Upper lobe of right lung (tissue), 1 donor: ENCODE measurements around the gene WBP2. TPM values are rescaled to one million over a fixed set of nuclear protein-coding genes. Genes with fewer than 3 reads are reported as not detected.

Source experiments
- ATAC-seq: fragments of 200-7000 bp; cut with Tn5 transposase; one replicate; pipeline ENCODE4 v1.9.1; 2020; ENCODE audit warnings: mild to moderate bottlenecking, moderate library complexity
- DNase-seq: peaks from one replicate; pipeline ENCODE4 v3.0.0-alpha.2; 2020
- H3K27ac ChIP-seq: fragments of 200-600 bp; one replicate; pipeline ENCODE4 v1.8.0; 2022
- H3K27me3 ChIP-seq: fragments of 200-600 bp; one replicate; pipeline ENCODE4 v1.8.0; 2022; ENCODE audit warnings: mild to moderate bottlenecking
- H3K36me3 ChIP-seq: fragments of 200-600 bp; one replicate; pipeline ENCODE4 v1.8.0; 2022
- H3K4me1 ChIP-seq: fragments of 200-600 bp; one replicate; pipeline ENCODE4 v1.8.0; 2022
- H3K4me3 ChIP-seq: fragments of 200-600 bp; one replicate; pipeline ENCODE4 v1.8.0; 2022; ENCODE audit warnings: mild to moderate bottlenecking
- H3K9me3 ChIP-seq: fragments of 200-600 bp; one replicate; pipeline ENCODE4 v1.8.0; 2022
- intact Hi-C: fragments of 100-400 bp; cut with DNase I; formaldehyde crosslinking; loops from one replicate; pipeline ENCODE4 v1.11.0; 2022
- total RNA-seq: library from RNA; stranded (reverse); fragmentation: NEBNext Ultra II Directional; extraction: Animal tissue kit (Norgen Biotek cat#: 25700); gene quantifications from one replicate; pipeline ENCODE4 v1.2.1, GENCODE V29; 2021
- TF ChIP-seq, protein P1 (sequence below): fragments of 200-600 bp; IDR thresholded peaks from one replicate; pipeline ENCODE4 v1.8.0; 2022; ENCODE audit warnings: antibody characterized with exemption
- donor health status: DM: no; HTN: yes; CAD: no; lungs with severe emphysema.

Gene WBP2
- total RNA-seq, 1 donor from 2014 or later = 156 TPM

DNA sequence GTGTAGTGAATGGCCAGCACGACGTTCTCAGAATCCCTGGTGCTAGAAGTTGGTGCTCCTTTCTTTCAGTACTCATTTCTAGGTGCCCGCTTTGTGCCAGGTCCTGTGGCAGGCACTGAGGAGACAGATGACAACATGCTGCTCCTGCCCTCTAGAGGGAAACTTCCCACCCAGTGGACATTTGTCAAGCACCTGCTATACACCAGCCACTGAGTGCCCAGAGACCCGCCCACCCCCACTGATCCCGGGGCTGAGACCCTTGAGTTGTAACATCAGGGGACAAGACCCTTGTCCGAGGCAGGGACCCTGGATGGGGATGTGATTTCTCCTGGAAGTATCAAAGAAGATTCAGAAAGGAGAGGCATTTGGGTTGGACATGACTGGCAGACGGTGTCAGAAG, 36.0 kb downstream of the WBP2 start:
- intact Hi-C loops = no loop called here
- H3K9me3 ChIP-seq = no peaks in the 10 kb centered on the region
- TF ChIP-seq, protein P1, sequence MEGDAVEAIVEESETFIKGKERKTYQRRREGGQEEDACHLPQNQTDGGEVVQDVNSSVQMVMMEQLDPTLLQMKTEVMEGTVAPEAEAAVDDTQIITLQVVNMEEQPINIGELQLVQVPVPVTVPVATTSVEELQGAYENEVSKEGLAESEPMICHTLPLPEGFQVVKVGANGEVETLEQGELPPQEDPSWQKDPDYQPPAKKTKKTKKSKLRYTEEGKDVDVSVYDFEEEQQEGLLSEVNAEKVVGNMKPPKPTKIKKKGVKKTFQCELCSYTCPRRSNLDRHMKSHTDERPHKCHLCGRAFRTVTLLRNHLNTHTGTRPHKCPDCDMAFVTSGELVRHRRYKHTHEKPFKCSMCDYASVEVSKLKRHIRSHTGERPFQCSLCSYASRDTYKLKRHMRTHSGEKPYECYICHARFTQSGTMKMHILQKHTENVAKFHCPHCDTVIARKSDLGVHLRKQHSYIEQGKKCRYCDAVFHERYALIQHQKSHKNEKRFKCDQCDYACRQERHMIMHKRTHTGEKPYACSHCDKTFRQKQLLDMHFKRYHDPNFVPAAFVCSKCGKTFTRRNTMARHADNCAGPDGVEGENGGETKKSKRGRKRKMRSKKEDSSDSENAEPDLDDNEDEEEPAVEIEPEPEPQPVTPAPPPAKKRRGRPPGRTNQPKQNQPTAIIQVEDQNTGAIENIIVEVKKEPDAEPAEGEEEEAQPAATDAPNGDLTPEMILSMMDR = no peak
- H3K4me3 ChIP-seq = no peak overlapping the region
- no peaks in the 10 kb centered on the region for H3K4me1 ChIP-seq
- DNase-seq (no peak), ATAC-seq (no peak)
- H3K36me3 ChIP-seq = peaks cover 92% of the 10 kb centered on the region
- no peak overlapping the region for H3K27ac ChIP-seq
- H3K27me3 ChIP-seq = no peaks in the 10 kb centered on the region

DNA sequence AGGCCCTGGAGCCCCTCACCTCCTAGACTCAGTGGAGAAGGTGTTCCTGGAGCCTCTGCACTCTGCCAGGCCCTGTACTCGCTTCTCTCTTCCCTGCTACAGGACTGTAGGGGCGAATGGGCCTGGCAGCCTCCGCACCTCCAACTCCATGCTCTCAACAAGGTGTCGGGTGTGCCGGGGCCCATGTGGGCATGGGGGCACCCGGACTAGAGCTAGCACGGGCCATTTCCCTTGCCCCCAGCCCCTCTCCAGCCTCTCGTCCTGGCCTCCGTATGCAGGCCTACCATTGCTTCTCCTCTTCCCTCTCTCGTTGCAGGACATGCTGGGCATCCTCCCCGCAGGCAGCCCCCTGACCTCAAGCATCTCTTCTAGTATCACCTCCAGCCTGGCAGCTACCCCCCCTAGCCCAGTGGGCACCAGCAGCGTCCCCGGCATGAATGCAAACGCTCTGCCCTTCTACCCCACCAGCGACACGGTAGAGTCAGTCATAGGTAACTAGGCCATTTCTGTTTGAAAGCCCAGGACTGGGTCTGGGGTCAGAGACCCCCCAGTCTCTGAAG, 36.7 kb downstream of the WBP2 start:
- H3K36me3 ChIP-seq = peaks cover 91% of the 10 kb centered on the region
- no peak overlapping the region for H3K4me3 ChIP-seq
- no peak for DNase-seq
- H3K27me3 ChIP-seq = no peaks in the 10 kb centered on the region
- H3K27ac ChIP-seq = no peak overlapping the region
- no peaks in the 10 kb centered on the region for H3K4me1 ChIP-seq
- intact Hi-C loops = no loop called here
- no peaks in the 10 kb centered on the region for H3K9me3 ChIP-seq
- no peak for ATAC-seq
- TF ChIP-seq, protein P1 = no peak

DNA sequence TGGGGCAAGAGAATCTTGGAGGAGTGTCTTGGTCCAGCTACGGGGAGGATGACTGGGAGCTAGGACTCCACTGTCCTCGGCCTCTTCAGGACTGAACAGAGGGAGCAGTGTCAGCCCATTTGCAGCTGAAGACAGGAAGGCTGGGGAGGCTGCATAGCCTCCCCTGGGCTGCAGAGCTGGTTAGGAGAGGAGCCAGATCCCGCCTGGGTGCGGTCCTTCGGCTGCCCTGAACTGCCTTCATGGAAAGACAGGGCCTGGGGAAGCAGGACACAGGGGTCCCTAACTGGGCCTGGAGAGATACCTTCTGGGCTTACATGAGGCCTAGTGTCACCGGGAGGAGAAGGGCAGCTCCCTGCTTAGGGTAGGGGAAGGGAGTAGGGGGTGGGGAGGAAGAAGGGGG, 37.6 kb downstream of the WBP2 start:
- no peak overlapping the region for H3K27ac ChIP-seq
- intact Hi-C loops = no loop called here
- DNase-seq (no peak), ATAC-seq (no peak)
- no peaks in the 10 kb centered on the region for H3K27me3 ChIP-seq
- no peaks in the 10 kb centered on the region for H3K9me3 ChIP-seq
- H3K4me3 ChIP-seq = no peak overlapping the region
- TF ChIP-seq, protein P1 = no peak
- H3K36me3 ChIP-seq = peaks cover 91% of the 10 kb centered on the region
- no peaks in the 10 kb centered on the region for H3K4me1 ChIP-seq

DNA sequence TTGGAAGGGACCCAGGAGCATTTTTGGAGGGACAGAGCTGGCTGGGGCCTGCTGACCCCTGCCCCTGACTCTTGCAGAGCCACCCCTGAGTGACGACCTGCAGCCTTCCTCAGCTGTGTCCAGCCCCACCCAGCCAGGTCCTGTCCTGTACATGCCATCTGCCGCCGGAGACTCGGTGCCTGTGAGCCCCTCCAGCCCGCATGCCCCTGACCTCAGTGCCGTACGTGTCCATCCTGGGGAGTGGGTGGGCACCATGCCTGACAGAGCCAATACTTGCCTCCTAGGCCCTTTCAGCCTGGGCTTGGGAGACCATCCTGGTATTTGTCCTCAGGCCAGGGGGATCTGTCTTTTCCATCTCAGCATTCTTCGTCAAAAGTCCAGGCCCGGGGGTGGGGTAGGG, 38.4 kb downstream of the WBP2 start:
- no peak for DNase-seq
- peaks cover 93% of the 10 kb centered on the region for H3K36me3 ChIP-seq
- H3K27ac ChIP-seq = no peak overlapping the region
- TF ChIP-seq, protein P1 = no peak
- H3K4me1 ChIP-seq = no peaks in the 10 kb centered on the region
- H3K27me3 ChIP-seq = no peaks in the 10 kb centered on the region
- intact Hi-C loops = no loop called here
- no peak for ATAC-seq
- H3K9me3 ChIP-seq = no peaks in the 10 kb centered on the region
- H3K4me3 ChIP-seq = no peak overlapping the region

DNA sequence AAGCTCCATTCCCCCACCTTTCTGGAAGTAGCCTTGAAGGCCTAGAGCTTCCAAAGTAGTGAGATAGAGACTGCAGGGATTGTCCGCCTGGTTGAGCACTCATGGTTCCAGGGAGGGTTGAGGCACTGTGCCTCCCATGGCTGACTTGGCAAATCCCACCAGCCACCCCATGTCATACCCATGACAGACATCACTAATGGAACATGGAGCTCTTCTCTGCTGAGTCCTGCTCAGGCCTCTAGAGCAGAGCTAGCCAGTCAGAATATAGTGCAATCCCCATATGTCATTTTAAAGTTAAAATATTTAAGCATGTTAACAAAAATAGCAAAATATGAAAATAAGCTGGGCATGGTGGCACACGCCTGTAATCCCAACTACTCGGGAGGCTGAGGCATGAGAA, 39.7 kb downstream of the WBP2 start:
- intact Hi-C loops = no loop called here
- ATAC-seq = no peak
- no peak overlapping the region for H3K4me3 ChIP-seq

More for the DNA sequence above, 39.7 kb downstream of the WBP2 start:
- Histone ChIP-seq H3K9me3 (no peaks in the 10 kb centered on the region), H3K27ac (no peak overlapping the region), H3K4me1 (no peaks in the 10 kb centered on the region), H3K36me3 (peaks cover 95% of the 10 kb centered on the region), H3K27me3 (no peaks in the 10 kb centered on the region)
- no peak for DNase-seq
- TF ChIP-seq, protein P1 = no peak
